HCT116 (cell line): Measurements from ENCODE around the gene NOX1. TPM values are rescaled to one million over a fixed set of nuclear protein-coding genes. Genes with fewer than 3 reads are reported as not detected.

Experiments used
- ATAC-seq: fragments of 200-7000 bp; cut with Tn5 transposase; 2 replicates; pipeline ENCODE4 v1.9.1; 2020; ENCODE audit warnings: mild to moderate bottlenecking, moderate library complexity
- BruUV-seq: library from RNA; stranded (reverse); fragments of 400-500 nt; replicated peaks from 2 replicates; lab custom pipeline; 2021; lab: Mats Ljungman, UMichigan
- CTCF ChIA-PET: fragments of 300-600 bp; sonication (Branson Sonifier 250); formaldehyde crosslinking; loops from one replicate; lab custom pipeline; 2021; ENCODE audit warnings: antibody characterized with exemption; lab: Charles Lee
- POLR2A ChIA-PET: fragments of 300-600, 350-600 bp; sonication (Branson Sonifier 250); formaldehyde crosslinking; loops from one replicate; lab custom pipeline; 2021; ENCODE audit warnings: antibody characterized with exemption; lab: Charles Lee
- RAD21 ChIA-PET, 2 experiments: fragments of 300-600 bp; sonication (Branson Sonifier 250); formaldehyde crosslinking; loops; one replicate each; lab custom pipeline; 2023; ENCODE audit warnings: low total read pairs in 2 of 2; ENCODE audit not compliant: uncharacterized antibody in 2 of 2, unreplicated experiment in 2 of 2, low non-redundant PET in 1 of 2; lab: Charles Lee
- DNase-seq: peaks from one replicate; pipeline ENCODE4 v3.0.0-alpha.2; 2010; ENCODE audit warnings: low read depth, low spot score
- H2AFZ ChIP-seq: fragments of 200-600 bp; shearing (Covaris generic), sonication (generic); 2 replicates; pipeline ENCODE4 v1.6.1; 2017; ENCODE audit warnings: low read depth, mixed run types, mixed read lengths, antibody characterized with exemption, low read length; ENCODE audit not compliant: poor library complexity, severe bottlenecking
- H3K27ac ChIP-seq: 2 replicates; pipeline ENCODE4 v1.5.1; 2012; ENCODE audit warnings: low read depth, low read length
- H3K27me3 ChIP-seq: fragments of 200-600 bp; sonication (generic); 2 replicates; pipeline ENCODE4 v1.6.1; 2016; ENCODE audit warnings: mixed run types, low read length, mixed read lengths; ENCODE audit not compliant: insufficient read depth
- H3K36me3 ChIP-seq, 2 experiments: fragments of 200-500 bp in 1 of 2; fragments of 200-600 bp in 1 of 2; sonication (Bioruptor generic) in 1 of 2; sonication (generic) in 1 of 2; 2 replicates each; pipeline versions ENCODE4 v1.5.1 to v1.6.1; 2014 to 2016; ENCODE audit warnings: low read length in 2 of 2, inconsistent platforms in 1 of 2, mixed read lengths in 1 of 2, mixed run types in 1 of 2; ENCODE audit not compliant: insufficient read depth in 2 of 2, control insufficient read depth in 1 of 2
- H3K4me1 ChIP-seq, 2 experiments: fragments of 200-600 bp in 1 of 2; sonication (generic) in 1 of 2; 2 replicates each; pipeline versions ENCODE4 v1.5.1 to v1.6.1; 2012 to 2017; ENCODE audit warnings: low read length in 2 of 2, inconsistent platforms in 1 of 2, mild to moderate bottlenecking in 1 of 2, mixed read lengths in 1 of 2, mixed run types in 1 of 2, moderate library complexity in 1 of 2; ENCODE audit not compliant: insufficient read depth in 2 of 2, control insufficient read depth in 1 of 2
- H3K4me2 ChIP-seq: fragments of 200-600 bp; sonication (generic); 2 replicates; pipeline ENCODE4 v1.6.1; 2017; ENCODE audit warnings: mixed run types, low read length, mixed read lengths
- H3K4me3 ChIP-seq, 2 experiments: fragments of 200-600 bp in 1 of 2; sonication (generic) in 1 of 2; replicated peaks in 1 of 2; 2 replicates each; pipeline ENCODE4 v1.5.1; 2011 to 2016; ENCODE audit warnings: low read length in 2 of 2, control low read depth in 1 of 2, low read depth in 1 of 2, mild to moderate bottlenecking in 1 of 2, mixed read lengths in 1 of 2, mixed run types in 1 of 2
- H3K79me2 ChIP-seq: fragments of 200-600 bp; sonication (generic); 2 replicates; pipeline ENCODE4 v1.6.1; 2017; ENCODE audit warnings: mild to moderate bottlenecking, mixed run types, low read length, moderate library complexity, mixed read lengths; ENCODE audit not compliant: insufficient read depth
- H3K9ac ChIP-seq: fragments of 200-600 bp; sonication (generic); 2 replicates; pipeline ENCODE4 v1.6.1; 2016; ENCODE audit warnings: low read length, mixed read lengths
- H3K9me2 ChIP-seq: fragments of 200-600 bp; sonication (generic), shearing (Covaris generic); 2 replicates; pipeline ENCODE4 v1.6.1; 2017; ENCODE audit warnings: mixed run types, mild to moderate bottlenecking, moderate library complexity; ENCODE audit not compliant: insufficient read depth
- H3K9me3 ChIP-seq, 2 experiments: fragments of 200-500 bp in 1 of 2; fragments of 200-600 bp in 1 of 2; sonication (Bioruptor generic) in 1 of 2; sonication (generic) in 1 of 2; 2 replicates each; pipeline ENCODE4 v1.6.1; 2014 to 2017; ENCODE audit warnings: low read length in 2 of 2, mixed read lengths in 2 of 2, inconsistent platforms in 1 of 2, low read depth in 1 of 2, mild to moderate bottlenecking in 1 of 2, mixed run types in 1 of 2, moderate library complexity in 1 of 2; ENCODE audit not compliant: control insufficient read depth in 1 of 2, insufficient read depth in 1 of 2
- H4K20me1 ChIP-seq: fragments of 200-600 bp; sonication (generic), shearing (Covaris generic); 2 replicates; pipeline ENCODE4 v1.6.1; 2017; ENCODE audit warnings: mixed run types, mild to moderate bottlenecking, moderate library complexity; ENCODE audit not compliant: insufficient read depth
- CTCF ChIP-seq, 3 experiments: fragments of 200-600 bp in 1 of 3; sonication (generic) in 1 of 3; IDR thresholded peaks in 2 of 3; conservative IDR thresholded peaks in 1 of 3; 2 replicates each; pipeline ENCODE4 v1.5.1; 2012 to 2017; ENCODE audit warnings: low read depth in 2 of 3, low read length in 2 of 3, antibody characterized with exemption in 1 of 3, borderline replicate concordance in 1 of 3, control low read depth in 1 of 3, mild to moderate bottlenecking in 1 of 3, mixed read lengths in 1 of 3, mixed run types in 1 of 3, moderate library complexity in 1 of 3; ENCODE audit not compliant: insufficient read depth in 1 of 3
- ELF1 ChIP-seq: IDR thresholded peaks from 2 replicates; pipeline ENCODE4 v1.6.1; 2012; ENCODE audit warnings: low read depth, borderline replicate concordance
- EZH2 ChIP-seq: fragments of 200-600 bp; sonication (generic); IDR thresholded peaks from 2 replicates; pipeline ENCODE4 v1.6.1; 2017; ENCODE audit warnings: antibody characterized with exemption, mixed run types
- EZH2phosphoT487 ChIP-seq: fragments of 200-600 bp; IDR thresholded peaks from 2 replicates; pipeline ENCODE4 v1.6.1; 2018; ENCODE audit warnings: antibody characterized with exemption, borderline replicate concordance
- POLR2A ChIP-seq: IDR thresholded peaks from 2 replicates; pipeline ENCODE4 v1.7.0; 2011; ENCODE audit warnings: borderline replicate concordance; ENCODE audit not compliant: insufficient read depth, insufficient read length; ENCODE audit errors: extremely low read depth
- RAD21 ChIP-seq: IDR thresholded peaks from 2 replicates; pipeline ENCODE4 v1.6.1; 2012; ENCODE audit warnings: low read depth, mild to moderate bottlenecking
- SRF ChIP-seq: IDR thresholded peaks from 2 replicates; pipeline ENCODE4 v1.6.1; 2012; ENCODE audit warnings: low read depth
- YY1 ChIP-seq: IDR thresholded peaks from 2 replicates; pipeline ENCODE4 v1.6.1; 2011; ENCODE audit warnings: low read length, low read depth, moderate library complexity, mild to moderate bottlenecking; ENCODE audit not compliant: insufficient replicate concordance; ENCODE audit errors: extremely low read depth
- intact Hi-C: fragments of 100-400 bp; cut with micrococcal nuclease; formaldehyde crosslinking; loops from 2 replicates; pipeline ENCODE4 v1.10.0; 2022
- total RNA-seq: library from RNA; stranded (reverse); gene quantifications from one replicate; pipeline ENCODE4 v1.2.1, GENCODE V29; 2021; ENCODE audit not compliant: unreplicated experiment
- TF ChIP-seq, protein P1 (sequence below): IDR thresholded peaks from 2 replicates; pipeline ENCODE4 v1.6.1; 2012
- TF ChIP-seq, protein P2 (sequence below): IDR thresholded peaks from 2 replicates; pipeline ENCODE4 v1.6.1; 2012; ENCODE audit warnings: low read depth

The NOX1 gene
- total RNA-seq, 1 experiment from 2014 or later: not detected

GRCh38 chrX:100863326-100863864, 10.8 kb downstream of the NOX1 start:
- ChIA-PET RAD21 (no interaction called here), CTCF (no interaction called here), POLR2A (no interaction called here)
- no peak overlapping the region for H3K27ac ChIP-seq
- no peak for DNase-seq
- intact Hi-C loops: no loop called here
- H3K4me2 ChIP-seq: no peak overlapping the region
- no peaks in the 10 kb centered on the region for H4K20me1 ChIP-seq
- no peaks in the 10 kb centered on the region for H3K79me2 ChIP-seq
- no TSS peak for BruUV-seq
- no peak overlapping the region for H3K9ac ChIP-seq
- H3K4me3 ChIP-seq: no peak overlapping the region
- H3K27me3 ChIP-seq: no peaks in the 10 kb centered on the region
- TF ChIP-seq CTCF (IDR thresholded peaks at IDR 0.05 in 2 of 3, conservative IDR thresholded peaks at IDR 0.05 in 1 of 3; ENCODE audit: borderline replicate concordance in 1 of 3, insufficient read depth in 1 of 3, low read depth in 2 of 3, low read length in 2 of 3): no peak
- TF ChIP-seq EZH2phosphoT487: no peak
- no peak for TF ChIP-seq POLR2A
- no peak for TF ChIP-seq SRF
- TF ChIP-seq EZH2: no peak
- TF ChIP-seq, protein P1, sequence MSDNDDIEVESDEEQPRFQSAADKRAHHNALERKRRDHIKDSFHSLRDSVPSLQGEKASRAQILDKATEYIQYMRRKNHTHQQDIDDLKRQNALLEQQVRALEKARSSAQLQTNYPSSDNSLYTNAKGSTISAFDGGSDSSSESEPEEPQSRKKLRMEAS: no peak
- TF ChIP-seq, protein P2, sequence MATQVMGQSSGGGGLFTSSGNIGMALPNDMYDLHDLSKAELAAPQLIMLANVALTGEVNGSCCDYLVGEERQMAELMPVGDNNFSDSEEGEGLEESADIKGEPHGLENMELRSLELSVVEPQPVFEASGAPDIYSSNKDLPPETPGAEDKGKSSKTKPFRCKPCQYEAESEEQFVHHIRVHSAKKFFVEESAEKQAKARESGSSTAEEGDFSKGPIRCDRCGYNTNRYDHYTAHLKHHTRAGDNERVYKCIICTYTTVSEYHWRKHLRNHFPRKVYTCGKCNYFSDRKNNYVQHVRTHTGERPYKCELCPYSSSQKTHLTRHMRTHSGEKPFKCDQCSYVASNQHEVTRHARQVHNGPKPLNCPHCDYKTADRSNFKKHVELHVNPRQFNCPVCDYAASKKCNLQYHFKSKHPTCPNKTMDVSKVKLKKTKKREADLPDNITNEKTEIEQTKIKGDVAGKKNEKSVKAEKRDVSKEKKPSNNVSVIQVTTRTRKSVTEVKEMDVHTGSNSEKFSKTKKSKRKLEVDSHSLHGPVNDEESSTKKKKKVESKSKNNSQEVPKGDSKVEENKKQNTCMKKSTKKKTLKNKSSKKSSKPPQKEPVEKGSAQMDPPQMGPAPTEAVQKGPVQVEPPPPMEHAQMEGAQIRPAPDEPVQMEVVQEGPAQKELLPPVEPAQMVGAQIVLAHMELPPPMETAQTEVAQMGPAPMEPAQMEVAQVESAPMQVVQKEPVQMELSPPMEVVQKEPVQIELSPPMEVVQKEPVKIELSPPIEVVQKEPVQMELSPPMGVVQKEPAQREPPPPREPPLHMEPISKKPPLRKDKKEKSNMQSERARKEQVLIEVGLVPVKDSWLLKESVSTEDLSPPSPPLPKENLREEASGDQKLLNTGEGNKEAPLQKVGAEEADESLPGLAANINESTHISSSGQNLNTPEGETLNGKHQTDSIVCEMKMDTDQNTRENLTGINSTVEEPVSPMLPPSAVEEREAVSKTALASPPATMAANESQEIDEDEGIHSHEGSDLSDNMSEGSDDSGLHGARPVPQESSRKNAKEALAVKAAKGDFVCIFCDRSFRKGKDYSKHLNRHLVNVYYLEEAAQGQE: no peak
- TF ChIP-seq YY1: no peak
- TF ChIP-seq RAD21: no peak
- TF ChIP-seq ELF1: no peak
- ATAC-seq: no peak
- no peaks in the 10 kb centered on the region for H3K36me3 ChIP-seq
- H3K4me1 ChIP-seq: no peaks in the 10 kb centered on the region
- no peak overlapping the region for H2AFZ ChIP-seq
- no peaks in the 10 kb centered on the region for H3K9me3 ChIP-seq
- no peaks in the 10 kb centered on the region for H3K9me2 ChIP-seq
